SK-N-SH treated with all-trans-retinoic acid at 6 μM for 48 hours (cell line): ENCODE results near the gene PDE7B.

ENCODE experiments used
- ATAC-seq: fragments of 200-7000 bp; cut with Tn5 transposase; 3 replicates; pipeline ENCODE4 v1.9.1; 2020; ENCODE audit warnings: mild to moderate bottlenecking, moderate library complexity
- ARNTL ChIP-seq: fragments of 450-650 bp; formaldehyde crosslinking; IDR thresholded peaks from 2 replicates; pipeline ENCODE4 v1.5.0; 2020; ENCODE audit warnings: low read depth, mild to moderate bottlenecking, moderate library complexity, borderline replicate concordance
- CSDC2 ChIP-seq: fragments of 250-450 bp; sonication (Bioruptor Pico); IDR thresholded peaks from 2 replicates; pipeline ENCODE4 v1.5.0; 2020; ENCODE audit warnings: mild to moderate bottlenecking, moderate library complexity
- ESRRG ChIP-seq: fragments of 250-450 bp; sonication (Bioruptor Pico); IDR thresholded peaks from 2 replicates; pipeline ENCODE4 v1.6.1; 2021; ENCODE audit warnings: mild to moderate bottlenecking
- GLIS3 ChIP-seq: fragments of 250-450 bp; sonication (Bioruptor Pico); IDR thresholded peaks from 2 replicates; pipeline ENCODE4 v1.5.0; 2020; ENCODE audit warnings: mild to moderate bottlenecking, moderate library complexity
- ISL1 ChIP-seq: fragments of 250-450 bp; sonication (Bioruptor Pico); IDR thresholded peaks from 2 replicates; pipeline ENCODE4 v2.1.2; 2022; ENCODE audit warnings: mild to moderate bottlenecking, moderate library complexity
- OSR1 ChIP-seq: fragments of 250-450 bp; sonication (Bioruptor Pico); IDR thresholded peaks from 2 replicates; pipeline ENCODE4 v1.8.0; 2022; ENCODE audit warnings: moderate library complexity, mild to moderate bottlenecking, inconsistent platforms
- PATZ1 ChIP-seq: fragments of 250-450 bp; sonication (Bioruptor Pico); IDR thresholded peaks from 2 replicates; pipeline ENCODE4 v1.8.0; 2020; ENCODE audit warnings: mild to moderate bottlenecking, moderate library complexity, borderline replicate concordance
- PPARA ChIP-seq: fragments of 250-450 bp; sonication (Bioruptor Pico); IDR thresholded peaks from 2 replicates; pipeline ENCODE4 v1.5.0; 2020; ENCODE audit warnings: mild to moderate bottlenecking, borderline replicate concordance
- RARB ChIP-seq: fragments of 250-450 bp; sonication (Bioruptor Pico); IDR thresholded peaks from 2 replicates; pipeline ENCODE4 v1.8.0; 2021; ENCODE audit warnings: mild to moderate bottlenecking, moderate library complexity
- SNAI2 ChIP-seq: fragments of 250-450 bp; sonication (Bioruptor Pico); IDR thresholded peaks from 2 replicates; pipeline ENCODE4 v1.5.0; 2020; ENCODE audit warnings: mild to moderate bottlenecking, moderate library complexity
- TCF4 ChIP-seq: fragments of 250-450 bp; sonication (Bioruptor Pico); IDR thresholded peaks from 2 replicates; pipeline ENCODE4 v1.8.0; 2021; ENCODE audit warnings: mild to moderate bottlenecking, moderate library complexity, borderline replicate concordance
- TOX ChIP-seq: fragments of 250-450 bp; sonication (Bioruptor Pico); IDR thresholded peaks from 2 replicates; pipeline ENCODE4 v1.8.0; 2021; ENCODE audit warnings: mild to moderate bottlenecking, moderate library complexity, borderline replicate concordance
- TSHZ2 ChIP-seq: fragments of 250-450 bp; sonication (Bioruptor Pico); IDR thresholded peaks from 2 replicates; pipeline ENCODE4 v1.5.0; 2020; ENCODE audit warnings: mild to moderate bottlenecking, moderate library complexity
- ZFP3 ChIP-seq: fragments of 250-450 bp; sonication (Bioruptor Pico); IDR thresholded peaks from 2 replicates; pipeline ENCODE4 v1.5.0; 2020; ENCODE audit warnings: mild to moderate bottlenecking, moderate library complexity
- ZNF565 ChIP-seq: fragments of 450-650 bp; formaldehyde crosslinking; conservative IDR thresholded peaks from 2 replicates; pipeline ENCODE4 v1.5.0; 2020; ENCODE audit warnings: low read depth, mild to moderate bottlenecking, moderate library complexity
- ZNF70 ChIP-seq: fragments of 450-650 bp; formaldehyde crosslinking; IDR thresholded peaks from 2 replicates; pipeline ENCODE4 v1.5.0; 2020; ENCODE audit warnings: mild to moderate bottlenecking, moderate library complexity
- ZNF8 ChIP-seq: fragments of 450-650 bp; formaldehyde crosslinking; IDR thresholded peaks from 2 replicates; pipeline ENCODE4 v1.5.0; 2020; ENCODE audit warnings: mild to moderate bottlenecking, moderate library complexity
- TF ChIP-seq, protein P1 (sequence below): fragments of 250-450 bp; sonication (Bioruptor Pico); IDR thresholded peaks from 2 replicates; pipeline ENCODE4 v1.5.1; 2021; ENCODE audit warnings: mild to moderate bottlenecking, moderate library complexity

The PDE7B gene

GRCh38 chr6:136111831-136112230 lies 260.3 kb downstream of the PDE7B start (continued):
- TF ChIP-seq OSR1 (CRISPR knock-in tag) (no peak), TOX (CRISPR knock-in tag) (no peak), ZNF70 (CRISPR knock-in tag) (no peak), TCF4 (CRISPR knock-in tag) (no peak), ISL1 (CRISPR knock-in tag) (no peak), ARNTL (CRISPR knock-in tag) (no peak), RARB (CRISPR knock-in tag) (no peak)
- TF ChIP-seq, all 23 proteins: peak for 0

DNA sequence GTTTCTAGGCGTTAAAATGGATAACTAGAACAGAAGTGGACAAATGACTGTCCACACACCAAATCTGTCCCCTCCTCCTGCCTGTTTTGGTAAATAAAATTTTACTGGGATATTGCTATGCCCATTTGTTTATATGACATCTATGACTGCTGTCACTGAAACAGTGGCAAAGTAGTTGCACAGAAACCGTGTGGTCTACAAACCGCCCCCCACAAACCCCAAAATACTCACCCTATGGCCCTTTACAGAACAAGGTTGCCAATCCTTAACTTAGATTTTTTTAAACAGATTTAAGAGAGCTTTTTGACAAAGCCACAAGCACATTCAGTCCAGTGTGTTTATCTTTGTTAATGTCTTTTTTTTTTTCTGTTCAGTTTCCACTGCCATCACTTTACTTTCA lies 260.8 kb downstream of the PDE7B start:
- ATAC-seq: no peak
- TF ChIP-seq ZNF70 (CRISPR knock-in tag) (no peak), GLIS3 (no peak), ISL1 (CRISPR knock-in tag) (no peak), PPARA (no peak), SNAI2 (CRISPR knock-in tag) (no peak), ZNF565 (CRISPR knock-in tag) (no peak), PATZ1 (CRISPR knock-in tag) (no peak), ESRRG (CRISPR knock-in tag) (no peak), TOX (CRISPR knock-in tag) (no peak), TSHZ2 (CRISPR knock-in tag) (no peak)

DNA sequence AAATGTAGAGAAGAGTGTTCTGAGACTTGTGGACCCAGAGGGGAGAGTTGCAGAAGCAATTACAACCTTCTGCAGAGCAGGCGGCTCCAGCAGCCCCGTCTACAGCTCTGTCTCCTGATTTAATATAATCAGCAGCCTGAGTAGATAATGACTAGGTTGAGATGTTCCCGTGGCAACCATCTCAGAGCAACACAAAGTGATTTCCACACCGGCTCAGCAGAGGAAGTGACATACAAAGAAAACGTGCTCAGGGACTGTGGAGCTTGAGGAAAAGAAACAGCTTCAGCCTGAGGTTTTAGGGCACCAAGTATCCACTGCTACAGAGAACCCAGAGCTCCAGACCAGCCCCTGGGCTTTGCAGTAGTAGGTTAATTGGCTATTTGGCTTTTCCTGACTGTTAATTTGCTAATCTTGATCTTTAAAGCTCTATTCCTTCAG lies 262.3 kb downstream of the PDE7B start:
- TF ChIP-seq GLIS3: no peak
- TF ChIP-seq, protein P1, sequence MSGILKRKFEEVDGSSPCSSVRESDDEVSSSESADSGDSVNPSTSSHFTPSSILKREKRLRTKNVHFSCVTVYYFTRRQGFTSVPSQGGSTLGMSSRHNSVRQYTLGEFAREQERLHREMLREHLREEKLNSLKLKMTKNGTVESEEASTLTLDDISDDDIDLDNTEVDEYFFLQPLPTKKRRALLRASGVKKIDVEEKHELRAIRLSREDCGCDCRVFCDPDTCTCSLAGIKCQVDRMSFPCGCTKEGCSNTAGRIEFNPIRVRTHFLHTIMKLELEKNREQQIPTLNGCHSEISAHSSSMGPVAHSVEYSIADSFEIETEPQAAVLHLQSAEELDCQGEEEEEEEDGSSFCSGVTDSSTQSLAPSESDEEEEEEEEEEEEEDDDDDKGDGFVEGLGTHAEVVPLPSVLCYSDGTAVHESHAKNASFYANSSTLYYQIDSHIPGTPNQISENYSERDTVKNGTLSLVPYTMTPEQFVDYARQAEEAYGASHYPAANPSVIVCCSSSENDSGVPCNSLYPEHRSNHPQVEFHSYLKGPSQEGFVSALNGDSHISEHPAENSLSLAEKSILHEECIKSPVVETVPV (CRISPR knock-in tag): no peak
- no peak for TF ChIP-seq RARB (CRISPR knock-in tag)
- 0 out of 2 replicates have a peak, but pooled peaks have one; percentile 70 for TF ChIP-seq CSDC2
- TF ChIP-seq SNAI2 (CRISPR knock-in tag): peak; percentile 85
- TF ChIP-seq ZNF70 (CRISPR knock-in tag): no peak
- no peak for TF ChIP-seq ZFP3 (CRISPR knock-in tag)
- no peak for TF ChIP-seq PATZ1 (CRISPR knock-in tag)
- peak; percentile 75; the same call in 1 of the 2 replicates for TF ChIP-seq TCF4 (CRISPR knock-in tag)
- no peak for TF ChIP-seq OSR1 (CRISPR knock-in tag)
- no peak for TF ChIP-seq ZNF8 (CRISPR knock-in tag)
- TF ChIP-seq PPARA: no peak
- TF ChIP-seq TSHZ2 (CRISPR knock-in tag): peak; percentile 66; the same call in 1 of the 2 replicates
- peak; percentile 96 for ATAC-seq
